T-helper 2 cell treated with Interferon-gamma antibody and Interleukin-4, amounts not matched to agents 5 μg/mL and 100 μg/mL, for 36 hours (primary cell): ENCODE results near the gene TMEM131.

Source experiments
- DNase-seq: peaks from one replicate; pipeline ENCODE4 v3.0.0; 2021; ENCODE audit warnings: low spot score
- H3K27ac Mint-ChIP-seq: one replicate; pipeline ENCODE4 v1.8.0; 2021; ENCODE audit warnings: mild to moderate bottlenecking, mixed read lengths
- H3K27me3 Mint-ChIP-seq: one replicate; pipeline ENCODE4 v1.8.0; 2021; ENCODE audit warnings: low read depth, mixed read lengths
- H3K36me3 Mint-ChIP-seq: one replicate; pipeline ENCODE4 v1.8.0; 2021; ENCODE audit warnings: low read depth, mixed read lengths
- H3K4me1 Mint-ChIP-seq: one replicate; pipeline ENCODE4 v1.8.0; 2021; ENCODE audit warnings: low read depth, mixed read lengths
- H3K4me3 Mint-ChIP-seq: one replicate; pipeline ENCODE4 v1.8.0; 2022; ENCODE audit warnings: mild to moderate bottlenecking, moderate library complexity, mixed read lengths
- H3K9me3 Mint-ChIP-seq: one replicate; pipeline ENCODE4 v1.8.0; 2021; ENCODE audit warnings: mixed read lengths

TMEM131 gene

GRCh38 chr2:97720746-97721145 is 275.0 kb downstream of the TMEM131 start:
- Mint-ChIP-seq H3K36me3 (peaks cover 78% of the 10 kb centered on the region), H3K9me3 (no peaks in the 10 kb centered on the region), H3K4me1 (peaks cover 43% of the 10 kb centered on the region), H3K27me3 (no peaks in the 10 kb centered on the region), H3K4me3 (peak overlapping the region; percentile 48), H3K27ac (peak overlapping the region; percentile 75)
- DNase-seq: no peak

GRCh38 chr2:97719362-97720155 is 276.2 kb downstream of the TMEM131 start:
- Mint-ChIP-seq H3K4me1 (peaks cover 55% of the 10 kb centered on the region), H3K36me3 (peaks cover 78% of the 10 kb centered on the region), H3K27me3 (no peaks in the 10 kb centered on the region), H3K4me3 (peak overlapping the region; percentile 98), H3K27ac (peak overlapping the region; percentile 94), H3K9me3 (no peaks in the 10 kb centered on the region)
- no peak for DNase-seq

GRCh38 chr2:97718942-97719341 is 276.8 kb downstream of the TMEM131 start:
- peaks cover 57% of the 10 kb centered on the region for H3K4me1 Mint-ChIP-seq
- H3K4me3 Mint-ChIP-seq: peak overlapping the region; percentile 98
- no peaks in the 10 kb centered on the region for H3K27me3 Mint-ChIP-seq
- H3K27ac Mint-ChIP-seq: peak overlapping the region; percentile 94
- H3K36me3 Mint-ChIP-seq: peaks cover 81% of the 10 kb centered on the region
- no peak for DNase-seq
- H3K9me3 Mint-ChIP-seq: no peaks in the 10 kb centered on the region

GRCh38 chr2:97718051-97718882 is 277.5 kb downstream of the TMEM131 start:
- Mint-ChIP-seq H3K4me3 (peak overlapping the region; percentile 98), H3K27me3 (no peaks in the 10 kb centered on the region), H3K4me1 (peaks cover 60% of the 10 kb centered on the region), H3K27ac (peak overlapping the region; percentile 94), H3K36me3 (peaks cover 82% of the 10 kb centered on the region), H3K9me3 (no peaks in the 10 kb centered on the region)
- peak; percentile 66 for DNase-seq

- no peak for DNase-seq
Observed at GRCh38 chr2:97717613-97717995, 278.1 kb downstream of the TMEM131 start.

GRCh38 chr2:97716695-97717612 is 278.8 kb downstream of the TMEM131 start:
- no peak for DNase-seq
- Mint-ChIP-seq H3K27ac (peak overlapping the region; percentile 94), H3K27me3 (no peaks in the 10 kb centered on the region), H3K36me3 (peaks cover 72% of the 10 kb centered on the region), H3K9me3 (no peaks in the 10 kb centered on the region), H3K4me3 (peak overlapping the region; percentile 98), H3K4me1 (peaks cover 68% of the 10 kb centered on the region)

More at GRCh38 chr2:97717613-97717995, 278.1 kb downstream of the TMEM131 start:
- Mint-ChIP-seq H3K4me1 (peaks cover 62% of the 10 kb centered on the region), H3K27me3 (no peaks in the 10 kb centered on the region), H3K4me3 (peak overlapping the region; percentile 98), H3K9me3 (no peaks in the 10 kb centered on the region), H3K27ac (peak overlapping the region; percentile 94), H3K36me3 (peaks cover 77% of the 10 kb centered on the region)

GRCh38 chr2:97715951-97716694 is 279.6 kb downstream of the TMEM131 start:
- Mint-ChIP-seq H3K27me3 (no peaks in the 10 kb centered on the region), H3K4me1 (peaks cover 75% of the 10 kb centered on the region), H3K36me3 (peaks cover 70% of the 10 kb centered on the region), H3K4me3 (peak overlapping the region; percentile 98), H3K9me3 (no peaks in the 10 kb centered on the region), H3K27ac (peak overlapping the region; percentile 100)
- DNase-seq: no peak

- H3K9me3 Mint-ChIP-seq: no peaks in the 10 kb centered on the region
- peaks cover 62% of the 10 kb centered on the region for H3K36me3 Mint-ChIP-seq
- no peak for DNase-seq
- peaks cover 75% of the 10 kb centered on the region for H3K4me1 Mint-ChIP-seq
- no peaks in the 10 kb centered on the region for H3K27me3 Mint-ChIP-seq
- peak overlapping the region; percentile 100 for H3K27ac Mint-ChIP-seq
- peak overlapping the region; percentile 98 for H3K4me3 Mint-ChIP-seq
Observed at GRCh38 chr2:97714950-97715652, 280.6 kb downstream of the TMEM131 start.

- no peak for DNase-seq
- Mint-ChIP-seq H3K4me3 (peak overlapping the region; percentile 98), H3K9me3 (no peaks in the 10 kb centered on the region), H3K36me3 (peaks cover 56% of the 10 kb centered on the region), H3K27ac (peak overlapping the region; percentile 100), H3K4me1 (peaks cover 74% of the 10 kb centered on the region), H3K27me3 (no peaks in the 10 kb centered on the region)
Observed at GRCh38 chr2:97714084-97714949, 281.4 kb downstream of the TMEM131 start.

- Mint-ChIP-seq H3K27me3 (no peaks in the 10 kb centered on the region), H3K9me3 (no peaks in the 10 kb centered on the region), H3K4me1 (peaks cover 66% of the 10 kb centered on the region), H3K27ac (peak within 1 kb of the TSS; percentile 100), H3K36me3 (peaks cover 48% of the 10 kb centered on the region), H3K4me3 (peak within 1 kb of the TSS; percentile 98)
- peak; percentile 62 for DNase-seq
Observed at GRCh38 chr2:97713296-97714083, 282.3 kb downstream of the TMEM131 start, which contains the start of gene ZAP70. ZAP70 (plus strand) TSS chr2:97713576; CDS start chr2:97724037, 10,461 bp downstream.

- Mint-ChIP-seq H3K27me3 (no peaks in the 10 kb centered on the region), H3K27ac (peak overlapping the region; percentile 100), H3K36me3 (peaks cover 44% of the 10 kb centered on the region), H3K4me1 (peaks cover 62% of the 10 kb centered on the region), H3K9me3 (no peaks in the 10 kb centered on the region), H3K4me3 (peak overlapping the region; percentile 98)
- DNase-seq: no peak
Observed at GRCh38 chr2:97712693-97713295, 283.0 kb downstream of the TMEM131 start.
